ENCODE measurements around the gene PODXL.

PODXL gene

DNA sequence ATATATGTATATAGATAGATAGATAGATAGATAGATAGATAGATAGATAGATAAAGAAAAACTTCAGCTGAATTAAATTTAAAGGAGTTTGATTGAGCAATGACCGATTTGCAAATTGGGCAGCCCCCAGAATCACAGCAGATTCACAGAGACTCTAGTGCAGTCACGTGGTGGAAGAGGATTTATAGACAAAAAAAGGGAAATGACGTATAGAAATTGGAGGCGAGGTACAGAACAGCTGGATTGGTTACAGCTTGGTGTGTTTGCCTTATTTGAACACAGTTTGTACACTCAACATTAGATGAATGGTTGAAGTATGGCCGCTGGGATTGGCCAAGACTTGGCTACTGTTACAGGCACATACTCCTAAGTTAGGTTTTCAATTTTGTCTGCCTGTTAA lies 8.2 kb upstream of the PODXL start:
- no peak for DNase-seq (ENCODE audit: low read depth in 2 of 2)

- no peak for DNase-seq (ENCODE audit: low read depth in 2 of 2)
Observed at GRCh38 chr7:131563918-131564317, 7.5 kb upstream of the PODXL start.

DNA sequence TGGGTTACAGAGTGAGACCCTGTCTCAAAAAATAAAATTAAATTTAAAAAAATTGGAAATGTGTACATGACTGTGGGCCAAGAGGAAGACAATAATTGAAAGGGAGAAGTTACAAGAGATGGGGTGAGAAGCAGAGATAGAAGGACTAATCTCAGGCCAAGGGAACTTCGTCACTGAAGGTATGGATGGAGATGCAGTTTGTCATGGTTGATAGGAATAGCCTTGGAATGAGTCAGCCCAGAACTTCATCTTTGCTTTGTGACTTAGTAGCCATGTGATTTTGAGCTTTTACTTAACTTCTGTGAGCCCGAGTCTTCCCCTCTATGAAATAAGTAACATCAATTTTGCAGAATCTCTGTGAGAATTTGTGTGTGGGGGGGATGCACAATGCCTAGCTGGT lies 6.5 kb upstream of the PODXL start:
- no peak for DNase-seq (ENCODE audit: low read depth in 2 of 2)

DNA sequence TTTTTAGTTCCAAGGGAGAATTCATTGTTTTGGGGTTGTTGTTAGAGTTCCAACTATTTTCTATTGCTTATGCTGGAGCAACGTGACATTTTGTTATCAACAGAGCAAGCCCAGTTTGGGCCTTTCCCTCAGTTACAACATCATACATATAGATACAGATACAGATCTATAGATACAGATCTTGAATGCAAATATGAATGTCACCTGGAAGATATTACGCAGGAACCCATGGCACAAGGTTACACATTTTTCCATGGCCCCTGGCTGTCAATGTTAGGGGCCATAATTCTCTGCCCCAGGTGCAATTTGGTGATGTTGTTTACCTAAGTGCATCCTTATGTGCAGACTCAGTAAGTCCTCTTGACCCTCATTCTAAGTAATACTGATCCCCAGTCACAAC lies 3.6 kb upstream of the PODXL start:
- no peak for DNase-seq (ENCODE audit: low read depth in 2 of 2)

DNA sequence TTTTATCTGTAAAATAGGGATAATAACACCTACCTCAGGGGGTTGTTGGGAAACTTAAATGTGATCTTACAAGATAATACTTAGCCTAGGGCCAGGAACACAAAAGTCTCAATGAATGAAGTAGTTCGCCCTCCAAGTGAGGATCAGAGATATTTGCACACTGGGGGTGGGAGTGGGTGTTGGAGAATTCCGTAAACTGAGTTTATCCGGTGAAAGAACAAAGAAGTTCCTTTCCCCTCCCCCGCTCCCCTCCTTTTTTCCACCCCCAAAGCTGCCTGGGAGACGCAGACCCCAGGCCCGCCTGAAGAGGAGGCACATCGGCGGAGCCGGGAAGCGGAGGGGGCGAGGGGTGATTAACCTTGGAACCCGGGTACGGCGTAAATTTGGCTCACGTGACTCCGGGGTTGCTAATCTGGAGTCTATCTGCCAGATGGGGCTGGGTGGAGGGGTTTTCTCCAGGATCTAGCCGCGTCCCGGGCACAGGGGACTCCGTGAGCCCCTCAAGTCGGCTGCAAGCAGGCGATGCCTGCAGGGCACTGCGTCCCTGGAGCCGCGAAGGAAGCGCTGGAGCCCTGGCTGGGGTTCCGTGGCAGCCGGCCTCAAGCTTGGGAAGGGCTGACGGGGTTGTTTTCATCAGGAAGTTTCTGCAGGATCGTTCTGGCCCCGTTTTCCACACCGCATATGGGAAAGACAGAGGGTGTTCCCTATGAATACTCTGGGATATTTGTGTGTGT lies 1.4 kb upstream of the PODXL start:
- no peak for DNase-seq (ENCODE audit: low read depth in 2 of 2)

- no peak for DNase-seq (ENCODE audit: low read depth in 2 of 2)
Observed at GRCh38 chr7:131556909-131557651, 652 bp upstream of the PODXL start.

- no peak for DNase-seq (ENCODE audit: low read depth in 2 of 2)
Observed at GRCh38 chr7:131555552-131556052, 826 bp downstream of the PODXL start.

DNA sequence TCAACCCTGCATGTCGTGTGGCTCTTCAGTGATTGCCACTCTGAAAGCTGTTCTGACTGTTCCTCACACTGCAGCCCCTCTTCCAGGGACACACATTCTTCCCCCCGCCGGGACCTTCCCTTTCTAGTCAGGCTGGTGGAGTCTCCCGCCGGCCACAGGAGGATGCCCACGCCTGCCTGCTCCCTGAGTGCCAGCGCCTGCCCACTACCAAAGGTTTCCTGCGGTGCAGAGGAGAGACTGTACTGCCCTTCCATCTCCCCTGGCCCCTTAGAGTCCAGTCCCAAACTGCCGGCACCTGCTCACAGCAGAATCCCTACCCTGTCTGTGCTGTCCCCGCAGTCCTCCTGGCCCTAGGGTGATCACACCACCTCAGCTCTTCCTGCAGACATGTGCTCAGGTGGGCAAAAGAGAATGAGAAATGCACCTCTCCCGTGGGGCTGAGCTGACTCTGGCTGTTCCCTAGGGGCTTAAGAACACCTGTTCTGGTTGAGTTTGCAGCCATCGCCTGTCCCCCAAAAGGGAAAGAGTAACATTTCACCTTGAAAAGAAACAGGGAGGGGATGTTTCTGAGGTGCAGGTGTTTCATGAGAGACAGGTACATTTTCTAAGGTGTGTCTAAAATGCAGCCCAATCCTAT lies 1.4 kb downstream of the PODXL start:
- DNase-seq (ENCODE audit: low read depth in 2 of 2) = no peak

GRCh38 chr7:131553931-131554330 lies 2.5 kb downstream of the PODXL start:
- no peak for DNase-seq (ENCODE audit: low read depth in 2 of 2)

- DNase-seq (ENCODE audit: low read depth in 2 of 2) = no peak
Observed at GRCh38 chr7:131552053-131552452, 4.4 kb downstream of the PODXL start.

- no peak for DNase-seq (ENCODE audit: low read depth in 2 of 2)
Observed at GRCh38 chr7:131550846-131551245, 5.6 kb downstream of the PODXL start.

- DNase-seq (ENCODE audit: low read depth in 2 of 2) = no peak
Observed at GRCh38 chr7:131548371-131548770, 8.1 kb downstream of the PODXL start.

- DNase-seq (ENCODE audit: low read depth in 2 of 2) = no peak
Observed at GRCh38 chr7:131547589-131547988, 8.8 kb downstream of the PODXL start.

DNA sequence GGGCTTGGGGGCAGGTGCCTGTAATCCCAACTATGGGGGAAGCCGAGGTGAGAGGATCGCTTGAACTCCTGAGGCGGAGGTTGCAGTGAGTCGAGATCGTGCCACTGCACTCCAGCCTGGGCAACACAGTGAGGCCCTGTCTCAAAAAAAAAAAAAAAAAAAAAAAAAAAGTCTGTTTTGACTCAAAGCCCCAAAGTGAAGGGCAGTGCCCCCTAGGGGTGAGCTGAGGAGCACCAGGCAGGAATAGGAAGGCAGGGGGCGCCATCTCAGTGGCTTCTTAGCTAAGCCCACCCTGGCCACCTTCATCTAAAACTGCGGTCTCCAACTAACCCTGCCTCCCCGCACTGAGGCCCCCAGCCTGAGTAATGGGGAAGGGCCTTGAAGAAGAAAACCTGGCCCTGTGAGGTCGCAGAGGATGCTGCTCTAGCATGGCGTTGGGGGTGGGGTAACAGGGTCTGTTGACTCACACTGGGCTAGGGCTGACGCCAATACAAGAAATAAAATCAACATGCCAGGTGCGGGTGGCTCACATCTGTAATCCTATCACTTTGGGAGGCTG lies 9.8 kb downstream of the PODXL start:
- no peak for DNase-seq (ENCODE audit: low read depth in 2 of 2)

DNA sequence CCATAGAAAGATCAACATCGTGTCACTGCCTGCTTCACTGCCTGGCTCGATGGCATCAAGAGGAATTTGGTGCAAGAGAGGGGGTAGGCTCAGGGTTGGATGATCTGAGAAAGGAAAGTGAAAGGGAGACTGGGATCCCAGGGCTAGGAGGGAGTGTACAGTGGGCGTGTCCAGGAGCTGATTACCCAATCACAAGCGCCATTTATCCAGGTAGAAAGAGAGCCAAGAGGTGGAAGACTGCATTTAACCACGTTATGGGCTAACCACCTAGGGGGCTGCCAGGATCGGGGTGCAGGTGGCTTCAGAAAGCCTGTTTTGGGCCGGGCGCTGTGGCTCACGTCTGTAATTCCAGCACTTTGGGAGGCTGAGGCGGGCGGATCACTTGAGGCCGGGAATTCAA lies 10.3 kb downstream of the PODXL start:
- DNase-seq (ENCODE audit: low read depth in 2 of 2) = no peak

DNA sequence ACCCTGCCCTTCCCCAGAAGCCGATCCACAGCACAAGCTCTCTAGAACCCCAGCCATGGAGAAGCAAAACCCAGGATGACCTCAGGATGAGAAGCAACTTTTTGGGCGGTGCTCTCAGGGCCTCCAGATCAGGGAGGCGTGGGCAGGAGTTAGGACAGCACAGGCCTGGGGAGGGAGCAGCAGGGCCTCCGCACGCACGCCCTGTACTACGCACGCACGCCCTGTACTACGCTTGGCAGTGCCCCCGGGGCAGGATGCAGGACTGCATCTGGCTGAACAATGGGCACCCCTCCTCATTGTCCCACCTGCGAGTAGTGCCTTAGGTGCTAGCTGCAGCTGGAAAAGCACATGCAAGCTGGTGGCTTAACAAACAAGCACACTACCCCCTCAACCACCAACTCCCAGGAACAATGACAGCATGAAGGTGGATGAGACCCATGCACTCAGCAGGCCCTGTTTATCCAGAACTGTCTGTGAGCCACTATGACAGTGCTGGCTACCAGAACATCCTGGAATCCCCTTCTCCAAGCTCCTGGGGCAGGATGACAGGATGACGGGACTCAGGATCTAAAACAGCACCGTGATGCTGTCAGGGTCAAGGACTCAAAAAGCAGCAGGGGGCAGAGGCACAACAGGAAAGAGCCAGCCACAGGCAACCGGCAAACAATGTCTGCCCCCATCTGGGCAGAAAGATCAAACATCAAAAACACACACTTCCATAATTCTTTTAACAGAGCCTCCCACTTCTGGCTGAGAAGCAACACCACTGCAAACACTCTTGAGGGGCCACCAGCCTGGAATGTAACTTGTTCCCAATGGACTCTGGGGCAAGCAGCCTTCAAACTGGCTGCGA lies 11.8 kb downstream of the PODXL start:
- DNase-seq (ENCODE audit: low read depth in 2 of 2) = no peak

DNA sequence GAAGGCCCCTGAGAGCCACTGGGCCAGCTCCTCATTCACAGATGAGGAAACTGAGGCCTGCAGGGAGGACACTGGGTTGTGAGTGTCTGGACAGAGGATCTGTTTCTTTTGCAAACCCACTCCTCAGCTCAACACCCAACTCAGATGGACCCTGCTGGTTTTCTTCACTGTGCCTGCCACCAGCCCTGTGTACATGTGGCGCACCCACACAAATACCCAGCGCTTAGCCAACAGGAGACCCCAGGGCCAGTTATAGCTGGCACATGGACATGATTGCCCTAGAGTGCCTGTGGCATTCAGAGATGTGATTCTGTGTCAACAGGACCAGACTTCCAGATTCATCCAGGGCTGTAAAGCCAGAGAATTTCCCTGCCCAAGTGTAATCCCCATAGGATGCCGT lies 12.4 kb downstream of the PODXL start:
- no peak for DNase-seq (ENCODE audit: low read depth in 2 of 2)

GRCh38 chr7:131543298-131543697 lies 13.1 kb downstream of the PODXL start:
- no peak for DNase-seq (ENCODE audit: low read depth in 2 of 2)

GRCh38 chr7:131540491-131541162 lies 15.8 kb downstream of the PODXL start:
- DNase-seq (ENCODE audit: low read depth in 2 of 2) = no peak

- DNase-seq (ENCODE audit: low read depth in 2 of 2) = no peak
Observed at GRCh38 chr7:131538813-131539179, 17.6 kb downstream of the PODXL start.

Data from fibroblast of skin of left quadriceps (primary cell).